Raji (cell line): Measurements from ENCODE around the gene SLC2A9.

Experiments
- POLR2A ChIP-seq: IDR thresholded peaks from 2 replicates; pipeline ENCODE4 v1.6.1; 2011; ENCODE audit warnings: low read depth, low read length, control low read depth; ENCODE audit not compliant: insufficient read depth

The SLC2A9 gene

DNA sequence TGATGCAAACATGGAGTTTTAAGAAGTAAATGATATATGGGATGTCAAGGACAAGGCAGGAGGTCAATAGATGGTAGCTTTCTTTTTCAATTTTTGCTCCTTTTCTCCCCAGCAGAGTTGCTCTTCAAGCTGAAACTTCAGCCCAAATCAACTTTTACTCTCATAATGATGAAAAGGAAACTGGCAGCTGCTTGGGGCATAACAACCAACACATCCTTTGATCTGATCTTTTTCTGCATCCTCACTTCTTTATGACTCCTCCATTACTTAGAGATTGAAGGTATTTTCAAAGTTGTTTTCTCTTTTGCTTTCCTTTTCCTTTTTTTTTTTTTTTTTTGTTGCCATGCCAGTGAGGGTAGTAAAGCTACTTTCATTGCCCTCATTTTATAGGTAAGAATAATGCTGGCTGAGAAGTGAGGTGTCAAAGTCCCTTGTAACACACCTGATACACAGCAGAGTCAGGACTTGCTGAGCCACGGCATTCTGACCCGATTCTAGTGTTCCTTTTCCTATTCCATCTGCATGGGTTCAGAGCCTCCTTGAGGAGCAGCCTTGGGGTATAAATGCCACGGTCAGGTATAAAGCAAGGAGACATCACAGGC is 26.9 kb downstream of the SLC2A9 start:
- TF ChIP-seq POLR2A: no peak

DNA sequence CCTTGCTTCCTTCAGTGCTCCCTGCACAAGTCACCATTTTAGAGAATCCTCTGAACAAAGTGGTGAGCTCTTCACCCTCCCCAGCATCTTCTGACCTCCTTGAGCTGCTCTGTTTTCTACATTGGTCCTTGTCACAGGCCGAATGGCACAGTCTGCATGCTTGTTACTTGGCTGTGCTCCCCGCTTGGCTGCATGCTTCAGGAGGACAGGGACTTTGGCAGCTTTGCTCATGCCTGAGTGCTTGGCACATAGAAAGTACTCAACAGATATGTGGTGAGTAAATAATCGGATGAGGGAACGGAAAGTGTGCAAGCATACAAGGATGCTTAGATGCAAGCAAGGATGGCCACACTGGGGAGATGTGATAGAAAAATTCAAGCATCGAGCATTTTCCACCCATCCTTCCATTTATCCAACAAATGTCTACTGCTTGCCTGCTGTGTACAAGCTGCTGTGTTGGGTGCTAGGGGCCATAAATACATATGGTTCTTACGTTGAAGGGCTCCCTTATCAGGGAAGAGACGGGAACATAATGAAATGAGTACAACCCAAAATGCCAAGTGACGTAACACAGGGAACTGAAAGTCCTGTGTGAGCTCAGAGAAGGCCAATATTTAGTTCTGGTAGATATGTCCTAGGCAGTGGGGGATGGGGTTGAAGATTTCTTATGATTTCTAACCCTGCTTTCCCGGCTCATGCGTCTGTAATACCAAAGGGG is 31.2 kb downstream of the SLC2A9 start:
- TF ChIP-seq POLR2A: no peak

DNA sequence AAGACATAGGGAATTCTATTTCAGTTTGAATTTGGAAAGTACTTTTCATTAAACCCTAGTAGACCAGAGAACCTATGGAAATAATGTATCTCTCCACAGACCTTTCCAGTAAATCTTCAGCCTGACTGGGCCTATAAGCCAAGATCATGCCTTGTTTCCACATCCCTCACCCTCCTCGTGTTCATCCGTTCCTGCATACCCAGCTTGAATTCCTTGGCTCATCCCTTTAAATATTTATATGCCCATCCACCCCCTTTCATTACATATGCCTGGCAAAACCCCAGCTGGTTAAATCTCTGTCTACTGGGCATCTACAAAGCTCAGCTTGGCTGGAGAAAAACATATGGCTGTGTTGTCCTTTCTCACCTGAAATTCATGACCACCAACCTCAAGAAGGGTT is 32.4 kb downstream of the SLC2A9 start:
- TF ChIP-seq POLR2A: no peak

DNA sequence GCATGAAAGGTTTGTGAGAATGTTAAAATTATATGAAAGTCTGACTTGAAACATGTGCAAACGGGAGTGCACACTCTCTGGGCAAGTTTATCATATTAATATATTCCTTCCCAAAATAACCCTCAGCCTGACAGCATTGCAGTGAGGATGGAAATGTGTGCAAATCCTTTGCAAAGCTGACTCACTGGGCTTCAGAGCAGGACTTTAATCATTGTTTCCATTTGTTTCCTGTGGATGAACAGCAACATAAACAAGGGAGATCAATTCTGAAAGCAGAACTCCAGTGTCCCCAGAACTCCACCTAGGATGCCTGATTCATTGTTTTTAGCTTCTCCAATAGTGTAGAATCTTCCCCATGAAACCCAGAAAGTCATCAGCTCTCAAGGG is 32.9 kb downstream of the SLC2A9 start:
- no peak for TF ChIP-seq POLR2A

DNA sequence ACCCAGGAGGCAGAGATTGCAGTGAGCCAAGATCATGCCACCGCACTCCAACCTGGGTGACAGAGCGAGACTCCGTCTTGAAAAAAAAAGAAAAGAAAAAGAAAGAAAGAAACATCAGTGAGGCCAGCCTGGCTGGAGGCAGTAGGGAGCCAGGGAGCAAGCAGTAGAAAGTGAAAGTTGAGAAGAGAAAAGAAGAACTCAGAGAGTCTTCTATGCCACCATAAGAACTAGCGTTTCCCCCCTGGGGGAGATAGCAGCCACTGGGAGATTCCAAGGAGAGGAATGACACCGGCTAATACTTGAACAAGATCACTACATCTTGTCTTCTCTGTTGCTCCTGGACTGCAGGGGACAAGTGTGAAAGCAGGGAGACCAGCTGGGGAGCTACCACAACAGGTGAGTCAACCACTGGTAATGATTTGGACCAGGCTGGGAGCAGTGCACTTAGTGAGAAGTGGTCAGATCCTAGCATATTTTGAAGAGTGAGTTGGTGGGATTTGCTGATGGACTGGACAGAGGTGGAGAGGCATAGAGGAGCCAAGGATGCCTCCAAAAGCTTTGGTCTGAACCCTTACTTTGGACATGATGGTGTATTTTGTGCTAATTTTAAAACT is 33.4 kb downstream of the SLC2A9 start:
- no peak for TF ChIP-seq POLR2A

GRCh38 chr4:9984621-9985020 is 36.7 kb downstream of the SLC2A9 start:
- no peak for TF ChIP-seq POLR2A

DNA sequence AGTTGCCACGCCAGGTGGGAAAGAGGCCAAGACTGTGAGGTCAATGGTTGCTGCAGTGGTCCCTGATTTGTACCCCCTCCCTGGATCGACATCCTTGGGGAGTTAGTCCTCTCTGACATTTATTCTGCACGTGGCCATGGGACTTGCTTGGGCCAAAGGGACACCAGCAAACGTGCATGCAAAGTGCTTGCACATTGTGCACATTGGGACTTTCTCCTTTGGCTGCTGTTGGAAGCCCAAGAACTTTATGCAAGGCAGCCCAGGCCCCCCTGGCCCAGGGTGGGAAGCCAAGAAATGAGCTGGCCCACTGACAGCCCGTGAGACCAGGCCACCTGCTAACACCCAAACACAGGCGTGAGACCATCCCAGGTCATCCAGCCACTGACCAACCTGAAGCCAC is 38.1 kb downstream of the SLC2A9 start:
- TF ChIP-seq POLR2A: no peak

GRCh38 chr4:9980898-9981297 is 40.4 kb downstream of the SLC2A9 start:
- no peak for TF ChIP-seq POLR2A

DNA sequence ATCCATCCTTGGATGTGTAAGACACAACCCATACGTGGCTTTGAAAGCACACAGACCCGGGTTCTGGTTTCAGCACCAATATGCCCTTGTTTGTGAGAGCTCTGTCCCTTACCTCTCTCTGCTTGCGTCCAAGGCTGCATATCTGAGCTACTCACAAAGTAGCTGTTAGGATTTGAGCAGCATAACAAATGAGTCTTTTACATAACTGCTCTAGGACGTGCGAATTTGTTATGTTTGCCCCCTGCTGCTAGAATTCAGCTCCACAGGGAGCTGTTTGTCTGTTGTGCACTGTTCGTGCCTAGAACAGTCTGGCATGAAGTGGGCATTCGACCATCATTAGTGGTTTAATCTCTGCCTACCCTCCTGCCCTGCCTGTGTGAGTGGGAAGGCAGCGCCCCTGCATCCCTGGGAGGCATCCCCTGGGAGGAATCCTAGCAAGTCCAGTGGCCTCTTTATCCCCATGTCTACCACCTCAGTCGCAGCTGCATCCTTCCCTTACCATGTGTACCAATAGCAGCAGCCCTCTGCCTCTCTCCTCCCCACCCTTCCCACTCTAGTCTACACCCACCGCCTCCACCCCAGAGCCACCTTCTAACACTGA is 42.1 kb downstream of the SLC2A9 start:
- no peak for TF ChIP-seq POLR2A

- no peak for TF ChIP-seq POLR2A
Observed at GRCh38 chr4:9977518-9978031, 43.7 kb downstream of the SLC2A9 start.

DNA sequence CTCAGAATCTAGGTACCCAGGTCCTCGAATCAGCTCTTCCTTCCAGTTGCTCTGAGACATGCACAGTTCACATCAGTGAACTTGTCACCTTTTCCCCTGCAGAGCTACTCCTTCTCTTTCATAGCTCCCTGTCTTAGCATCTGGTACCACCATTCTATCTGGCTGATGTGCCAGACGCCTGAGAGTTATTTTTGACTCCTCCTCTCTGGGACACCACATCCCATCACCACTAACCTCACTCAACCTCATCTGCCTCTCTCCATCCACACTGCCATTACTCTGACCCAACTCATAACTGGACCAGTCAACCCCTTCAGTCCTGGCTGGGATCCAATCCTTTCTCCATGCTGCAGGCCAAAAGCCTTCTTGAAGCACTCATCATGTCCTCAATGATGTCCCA is 44.5 kb downstream of the SLC2A9 start:
- TF ChIP-seq POLR2A: no peak

- no peak for TF ChIP-seq POLR2A
Observed at GRCh38 chr4:9976293-9976692, 45.0 kb downstream of the SLC2A9 start.

DNA sequence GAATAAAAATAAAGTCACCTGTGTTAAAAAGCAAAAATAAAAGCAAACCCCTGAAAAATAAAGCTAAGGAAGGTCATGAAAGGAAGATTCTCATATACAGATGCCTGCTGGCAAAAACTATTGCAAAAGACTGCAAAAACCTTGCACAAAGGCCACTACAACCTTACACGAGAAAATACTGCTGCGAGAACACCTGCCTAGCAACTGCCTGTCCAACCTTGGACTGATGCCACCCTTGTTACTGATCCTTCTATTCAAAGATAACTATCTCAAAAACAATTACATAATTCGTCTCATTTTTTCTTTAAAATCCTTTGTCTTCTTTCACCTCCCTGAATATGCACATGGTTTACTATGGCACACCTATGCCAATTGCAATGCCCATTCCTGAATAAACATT is 49.6 kb downstream of the SLC2A9 start:
- no peak for TF ChIP-seq POLR2A

- no peak for TF ChIP-seq POLR2A
Observed at GRCh38 chr4:9970399-9971011, 50.8 kb downstream of the SLC2A9 start.
